NCI-H748 (cell line): ENCODE results near the gene PARP15.
"Not testable (repeated sequence)": the region's sequence is repeated elsewhere in the genome, so short reads cannot be mapped to it uniquely, and the experiment has no call there.

ENCODE experiments used
- DNase-seq: peaks from one replicate; lab custom pipeline; 2025; ENCODE audit not compliant: unreplicated experiment; lab: John Stamatoyannopoulos, UW

PARP15 gene

GRCh38 chr3:122615303-122615702 lies 37.9 kb downstream of the PARP15 start:
- DNase-seq = no peak

GRCh38 chr3:122618614-122619013 lies 41.2 kb downstream of the PARP15 start:
- DNase-seq = no peak

GRCh38 chr3:122619040-122619439 lies 41.6 kb downstream of the PARP15 start:
- DNase-seq = no peak

GRCh38 chr3:122620399-122620798 lies 42.9 kb downstream of the PARP15 start:
- DNase-seq = no peak

- DNase-seq = no peak
These were observed 43.7 kb downstream of the PARP15 start for GRCh38 chr3:122621112-122621511.

GRCh38 chr3:122623031-122623829 lies 45.8 kb downstream of the PARP15 start:
- no peak for DNase-seq

GRCh38 chr3:122626515-122627180 lies 49.2 kb downstream of the PARP15 start:
- DNase-seq = no peak

GRCh38 chr3:122627301-122627700 lies 49.9 kb downstream of the PARP15 start:
- DNase-seq = no peak

GRCh38 chr3:122628567-122628966 lies 51.1 kb downstream of the PARP15 start:
- DNase-seq = no peak

- no peak for DNase-seq
These were observed 52.3 kb downstream of the PARP15 start for GRCh38 chr3:122629763-122630162.

GRCh38 chr3:122635789-122636188 lies 58.3 kb downstream of the PARP15 start:
- no peak for DNase-seq

GRCh38 chr3:122636697-122637096 lies 59.2 kb downstream of the PARP15 start:
- DNase-seq = no peak

GRCh38 chr3:122640437-122640999 lies 63.1 kb downstream of the PARP15 start:
- DNase-seq = no peak

GRCh38 chr3:122642935-122643334 lies 65.5 kb downstream of the PARP15 start:
- no peak for DNase-seq

GRCh38 chr3:122646146-122646988 lies 68.9 kb downstream of the PARP15 start:
- DNase-seq = no peak

GRCh38 chr3:122651233-122651907 lies 73.9 kb downstream of the PARP15 start:
- not testable (repeated sequence) for DNase-seq

- not testable (repeated sequence) for DNase-seq
These were observed 74.5 kb downstream of the PARP15 start for GRCh38 chr3:122651962-122652361.

- DNase-seq = not testable (repeated sequence)
These were observed 80.9 kb downstream of the PARP15 start for GRCh38 chr3:122658336-122658735.

GRCh38 chr3:122660297-122660974 lies 83.0 kb downstream of the PARP15 start:
- no peak for DNase-seq

GRCh38 chr3:122661633-122662032 lies 84.2 kb downstream of the PARP15 start:
- no peak for DNase-seq
